IMR-90 (cell line): ENCODE data around the gene USH2A. TPM values are rescaled to one million over a fixed set of nuclear protein-coding genes. Genes with fewer than 3 reads are reported as not detected.

Experiments
- ATAC-seq: fragments of 200-7000 bp; cut with Tn5 transposase; 2 replicates; pipeline ENCODE4 v1.9.1; 2020; ENCODE audit warnings: low read depth, mild to moderate bottlenecking, moderate library complexity
- BruUV-seq: library from RNA; stranded (reverse); fragments of 400-500 nt; replicated peaks from 2 replicates; lab custom pipeline; 2021; lab: Mats Ljungman, UMichigan
- CTCF ChIA-PET: fragments of 300-600 bp; formaldehyde crosslinking; extraction: SDS; loops from one replicate; lab custom pipeline; 2021; ENCODE audit warnings: antibody characterized with exemption; lab: Yijun Ruan, JAX
- POLR2A ChIA-PET: fragments of 300-600 bp; sonication (Branson Sonifier 250); formaldehyde crosslinking; loops from one replicate; lab custom pipeline; 2022; ENCODE audit warnings: antibody characterized with exemption; ENCODE audit not compliant: unreplicated experiment; lab: Charles Lee
- DNase-seq: peaks from one replicate; pipeline ENCODE4 v3.0.0; 2013
- H2AFZ ChIP-seq: replicated peaks from 2 replicates; pipeline ENCODE3; 2013; ENCODE audit warnings: low read length, mild to moderate bottlenecking; ENCODE audit not compliant: poor library complexity
- H2AK5ac ChIP-seq: 2 replicates; pipeline ENCODE4 v1.6.1; 2013; ENCODE audit warnings: low read depth, low read length, inconsistent platforms
- H2AK9ac ChIP-seq: replicated peaks from 2 replicates; pipeline ENCODE3; 2013; ENCODE audit warnings: mild to moderate bottlenecking, low read depth, low read length, moderate library complexity; ENCODE audit not compliant: poor library complexity
- H2BK120ac ChIP-seq: 2 replicates; pipeline ENCODE4 v1.6.1; 2013; ENCODE audit warnings: low read depth, low read length, inconsistent platforms
- H2BK15ac ChIP-seq: 3 replicates; pipeline ENCODE4 v1.6.1; 2013; ENCODE audit warnings: low read depth, low read length, inconsistent platforms
- H2BK20ac ChIP-seq: 2 replicates; pipeline ENCODE4 v1.6.1; 2013; ENCODE audit warnings: low read depth, mild to moderate bottlenecking, inconsistent platforms, low read length, moderate library complexity
- H2BK5ac ChIP-seq: 2 replicates; pipeline ENCODE4 v1.6.1; 2013; ENCODE audit warnings: mild to moderate bottlenecking, low read depth, low read length, inconsistent platforms; ENCODE audit not compliant: poor library complexity, severe bottlenecking
- H3K14ac ChIP-seq: replicated peaks from 2 replicates; pipeline ENCODE4 v1.6.1; 2013; ENCODE audit warnings: low read depth, low read length, inconsistent platforms
- H3K18ac ChIP-seq: 2 replicates; pipeline ENCODE4 v1.6.1; 2013; ENCODE audit warnings: low read depth, low read length, control low read depth
- H3K23ac ChIP-seq: 2 replicates; pipeline ENCODE4 v1.6.1; 2013; ENCODE audit warnings: low read depth, low read length, inconsistent platforms
- H3K27ac ChIP-seq: 2 replicates; pipeline ENCODE4 v1.5.1; 2013; ENCODE audit warnings: mild to moderate bottlenecking, control low read depth, low read length; ENCODE audit not compliant: insufficient read depth
- H3K27me3 ChIP-seq: 2 replicates; pipeline ENCODE4 v1.6.1; 2013; ENCODE audit warnings: low read length; ENCODE audit not compliant: control insufficient read depth, insufficient read depth
- H3K36me3 ChIP-seq: 2 replicates; pipeline ENCODE4 v1.6.1; 2013; ENCODE audit warnings: low read length, mixed read lengths; ENCODE audit not compliant: control insufficient read depth, insufficient read depth
- H3K4ac ChIP-seq: 2 replicates; pipeline ENCODE4 v1.6.1; 2013; ENCODE audit warnings: low read depth, low read length, inconsistent platforms
- H3K4me1 ChIP-seq: 2 replicates; pipeline ENCODE4 v1.6.1; 2013; ENCODE audit warnings: low read length, mixed read lengths; ENCODE audit not compliant: control insufficient read depth, insufficient read depth
- H3K4me2 ChIP-seq: 2 replicates; pipeline ENCODE4 v1.6.1; 2013; ENCODE audit warnings: low read depth, mild to moderate bottlenecking, control low read depth, low read length, moderate library complexity
- H3K4me3 ChIP-seq: 2 replicates; pipeline ENCODE4 v1.5.1; 2013; ENCODE audit warnings: low read depth, mild to moderate bottlenecking, control low read depth, low read length, moderate library complexity; ENCODE audit not compliant: insufficient read depth
- H3K56ac ChIP-seq: 2 replicates; pipeline ENCODE4 v1.6.1; 2013; ENCODE audit warnings: low read length, inconsistent platforms; ENCODE audit not compliant: insufficient read depth; ENCODE audit errors: extremely low read depth
- H3K79me1 ChIP-seq, 2 experiments: 2 replicates each; pipeline ENCODE4 v1.6.1; 2013; ENCODE audit warnings: low read length in 2 of 2, inconsistent platforms in 1 of 2, low read depth in 1 of 2
- H3K9ac ChIP-seq: 2 replicates; pipeline ENCODE4 v1.6.1; 2013; ENCODE audit warnings: low read depth, low read length, control low read depth
- H3K9me1 ChIP-seq: 2 replicates; pipeline ENCODE4 v1.6.1; 2013; ENCODE audit warnings: low read length, inconsistent platforms; ENCODE audit not compliant: insufficient read depth
- H3K9me3 ChIP-seq: 2 replicates; pipeline ENCODE4 v1.6.1; 2013; ENCODE audit warnings: low read length; ENCODE audit not compliant: control insufficient read depth, insufficient read depth
- H4K20me1 ChIP-seq: 2 replicates; pipeline ENCODE4 v1.6.1; 2013; ENCODE audit warnings: low read length, inconsistent platforms; ENCODE audit not compliant: insufficient read depth
- H4K5ac ChIP-seq: 2 replicates; pipeline ENCODE4 v1.6.1; 2013; ENCODE audit warnings: mild to moderate bottlenecking, low read depth, low read length, control low read depth
- H4K8ac ChIP-seq, 2 experiments: 2 replicates each; pipeline ENCODE4 v1.6.1; 2013; ENCODE audit warnings: low read depth in 2 of 2, low read length in 2 of 2, control low read depth in 1 of 2, inconsistent platforms in 1 of 2
- H4K91ac ChIP-seq: 2 replicates; pipeline ENCODE4 v1.6.1; 2013; ENCODE audit warnings: low read depth, low read length, inconsistent platforms; ENCODE audit not compliant: insufficient read depth
- FOS ChIP-seq: fragments of 150-350 bp; IDR thresholded peaks from 2 replicates; pipeline ENCODE4 v1.6.1; 2016; ENCODE audit warnings: low read depth, low read length
- MAZ ChIP-seq: IDR thresholded peaks from 2 replicates; pipeline ENCODE4 v1.6.1; 2012; ENCODE audit warnings: low read depth, mild to moderate bottlenecking, low read length, improper control_type of control experiment, moderate library complexity, borderline replicate concordance
- MXI1 ChIP-seq: IDR thresholded peaks from 2 replicates; pipeline ENCODE4 v1.6.1; 2012; ENCODE audit warnings: low read depth, mild to moderate bottlenecking, low read length, moderate library complexity, borderline replicate concordance
- RCOR1 ChIP-seq: IDR thresholded peaks from 2 replicates; pipeline ENCODE4 v1.6.1; 2012; ENCODE audit warnings: mild to moderate bottlenecking, low read length, improper control_type of control experiment; ENCODE audit not compliant: insufficient replicate concordance
- RFX5 ChIP-seq: IDR thresholded peaks from 2 replicates; pipeline ENCODE4 v1.8.0; 2012; ENCODE audit warnings: low read depth, mild to moderate bottlenecking, low read length, moderate library complexity
- WGBS, 2 experiments: methylation state at CpG; one replicate each; pipeline versions ENCODE4 v1.1.5 to v1.1.7; 2013; ENCODE audit warnings: missing lambda C conversion rate in 2 of 2; ENCODE audit not compliant: insufficient read length in 1 of 2; ENCODE audit errors: extremely low coverage in 2 of 2; 5-methylcytosine and 5-hydroxymethylcytosine counted together
- dilution Hi-C: fragments of 300-500 bp; cut with HindIII; formaldehyde crosslinking; loops from one replicate; pipeline ENCODE4 v1.14.3; 2018; ENCODE audit warnings: low sequenced_read_pairs; ENCODE audit not compliant: unreplicated experiment
- in situ Hi-C: fragments of 300-500 bp; cut with MboI; formaldehyde crosslinking; loops from 3 replicates; pipeline ENCODE4 v1.14.3; 2019; ENCODE audit warnings: low sequenced_read_pairs, inconsistent platforms, mixed read lengths
- intact Hi-C: fragments of 100-400 bp; cut with micrococcal nuclease; formaldehyde crosslinking; loops from 2 replicates; pipeline ENCODE4 v1.10.0; 2022
- polyA plus RNA-seq, 3 experiments: library from polyadenylated mRNA; depleted of rRNA; stranded (reverse); fragments of >200 nt; gene quantifications; 2 replicates each; pipeline ENCODE4 v1.2.3, GENCODE V29; 2012; ENCODE audit warnings: low replicate concordance in 1 of 3
- total RNA-seq: library from RNA; depleted of rRNA; stranded (reverse); fragments of >200 nt; gene quantifications from 2 replicates; pipeline ENCODE4 v1.2.3, GENCODE V29; 2012
- TF ChIP-seq, protein P1 (sequence below): fragments of 150-350 bp; IDR thresholded peaks from 2 replicates; pipeline ENCODE4 v1.6.1; 2017; ENCODE audit warnings: mild to moderate bottlenecking, antibody characterized with exemption, low read length, low read depth

USH2A gene
- total and polyA plus RNA-seq, 2 of the 4 experiments (the other 2 are of a cell fraction): under 0.01 to 0.02 TPM

GRCh38 chr1:216223486-216223885, 199.8 kb downstream of the USH2A start:
- dilution Hi-C loops: no loop called here
- no CpG with 5 or more reads among the region's 4 CpGs for WGBS, 2 experiments
- POLR2A ChIA-PET: no interaction called here

More at GRCh38 chr1:216223486-216223885, 199.8 kb downstream of the USH2A start:
- no peak overlapping the region for H2AK5ac ChIP-seq
- no peaks in the 10 kb centered on the region for H3K79me1 ChIP-seq
- no peak overlapping the region for H3K9ac ChIP-seq
- H4K20me1 ChIP-seq: no peaks in the 10 kb centered on the region
- no peak overlapping the region for H3K27ac ChIP-seq
- H2BK5ac ChIP-seq: peak overlapping the region; percentile 1
- peak overlapping the region; percentile 30 for H3K18ac ChIP-seq
- H4K8ac ChIP-seq: no peak overlapping the region; a peak in 1 of 4 replicates
- H3K9me1 ChIP-seq: no peaks in the 10 kb centered on the region
- no peak for TF ChIP-seq MAZ
- no peak for TF ChIP-seq FOS
- TF ChIP-seq MXI1: no peak
- TF ChIP-seq RFX5: no peak
- no peak for TF ChIP-seq RCOR1
- TF ChIP-seq, protein P1, sequence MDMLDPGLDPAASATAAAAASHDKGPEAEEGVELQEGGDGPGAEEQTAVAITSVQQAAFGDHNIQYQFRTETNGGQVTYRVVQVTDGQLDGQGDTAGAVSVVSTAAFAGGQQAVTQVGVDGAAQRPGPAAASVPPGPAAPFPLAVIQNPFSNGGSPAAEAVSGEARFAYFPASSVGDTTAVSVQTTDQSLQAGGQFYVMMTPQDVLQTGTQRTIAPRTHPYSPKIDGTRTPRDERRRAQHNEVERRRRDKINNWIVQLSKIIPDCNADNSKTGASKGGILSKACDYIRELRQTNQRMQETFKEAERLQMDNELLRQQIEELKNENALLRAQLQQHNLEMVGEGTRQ: no peak
- H3K9me3 ChIP-seq: 0 out of 2 replicates have a peak, but pooled peaks cover 3% of the 10 kb centered on the region
- H3K4me1 ChIP-seq: peaks cover 4% of the 10 kb centered on the region; the same call in 1 of the 2 replicates
- CTCF ChIA-PET: interaction anchor here (0.5 kb wide), 1 partner anchor 1885 kb away, joined by 6 read pairs; no protein-coding TSS in a partner anchor
- no peak overlapping the region; the same call in 1 of the 2 replicates for H3K14ac ChIP-seq
- in situ Hi-C loops (no loop called here), intact Hi-C loops (loop anchor here (5.0 kb wide), 2 partner anchors 499 to 519 kb away; partner anchors contain the start of gene ESRRG)
- H3K4ac ChIP-seq: no peak overlapping the region
- no peak overlapping the region for H2AK9ac ChIP-seq
- H3K4me2 ChIP-seq: no peak overlapping the region
- H3K27me3 ChIP-seq: no peaks in the 10 kb centered on the region
- peak overlapping the region; percentile 61 for H2BK120ac ChIP-seq
- no peak overlapping the region for H3K56ac ChIP-seq
- H3K4me3 ChIP-seq: no peak overlapping the region
- H2BK15ac ChIP-seq: peak overlapping the region; percentile 42; the same call in 2 of the 3 replicates
- no peak overlapping the region for H3K23ac ChIP-seq
- no peak for ATAC-seq
- H2BK20ac ChIP-seq: peak overlapping the region; percentile 17; the same call in 1 of the 2 replicates
- H4K5ac ChIP-seq: peak overlapping the region; percentile 9; the same call in 1 of the 2 replicates
- H2AFZ ChIP-seq: peak overlapping the region; percentile 24
- H4K91ac ChIP-seq: peak overlapping the region; percentile 62; the same call in 1 of the 2 replicates
- DNase-seq: peak; percentile 3
- no peaks in the 10 kb centered on the region for H3K36me3 ChIP-seq
- no TSS peak for BruUV-seq
